Gastroesophageal sphincter (tissue), 4 donors: Measurements from ENCODE around the gene PTGDS. TPM values are rescaled to one million over a fixed set of nuclear protein-coding genes. Genes with fewer than 3 reads are reported as not detected.

ENCODE experiments used
- ATAC-seq: fragments of 150-250 bp; one replicate; pipeline ENCODE4 v1.9.1; 2016; ENCODE audit warnings: mild to moderate bottlenecking, moderate library complexity
- H3K27ac ChIP-seq, 4 donors: fragments of 200-600 bp; sonication (generic) in 3 of 4; 1 replicate in 3 of 4; 2 replicates in 1 of 4; pipeline ENCODE4 v1.5.1; 2016 to 2019
- H3K27me3 ChIP-seq: fragments of 200-600 bp; sonication (generic); one replicate; pipeline ENCODE4 v1.5.1; 2019
- H3K36me3 ChIP-seq, 2 donors: fragments of 200-600 bp; sonication (generic); one replicate each; pipeline ENCODE4 v1.5.1; 2019; ENCODE audit warnings: control low read depth in 1 of 2
- H3K4me1 ChIP-seq, 3 donors: fragments of 200-600 bp; sonication (generic); 1 replicate in 2 of 3; 2 replicates in 1 of 3; pipeline ENCODE4 v1.5.1; 2016 to 2019; ENCODE audit warnings: control low read depth in 2 of 3
- H3K4me3 ChIP-seq, 2 donors: fragments of 200-600 bp; sonication (generic); one replicate each; pipeline ENCODE4 v1.5.1; 2019; ENCODE audit warnings: mild to moderate bottlenecking in 1 of 2, moderate library complexity in 1 of 2
- H3K9me3 ChIP-seq, 3 donors: fragments of 200-600 bp; sonication (generic); one replicate each; pipeline ENCODE4 v1.5.1; 2017 to 2019; ENCODE audit warnings: control low read depth in 2 of 3
- EP300 ChIP-seq: sonication (generic); formaldehyde crosslinking; IDR thresholded peaks from one replicate; pipeline ENCODE4 v1.6.1; 2017; ENCODE audit warnings: antibody characterized with exemption, mild to moderate bottlenecking
- POLR2A ChIP-seq, 2 donors: fragments of 450-650 bp; IDR thresholded peaks; one replicate each; pipeline ENCODE4 v1.6.1; 2017; ENCODE audit warnings: antibody characterized with exemption in 2 of 2, mild to moderate bottlenecking in 2 of 2, moderate library complexity in 1 of 2
- POLR2AphosphoS5 ChIP-seq: sonication (generic); formaldehyde crosslinking; IDR thresholded peaks from one replicate; pipeline ENCODE4 v1.6.1; 2017; ENCODE audit warnings: antibody characterized with exemption
- WGBS, 2 donors: methylation state at CpG; one replicate each; pipeline ENCODE4 v1.1.5; 2018; ENCODE audit warnings: low coverage in 1 of 2; 5-methylcytosine and 5-hydroxymethylcytosine counted together
- total RNA-seq, 4 donors: library from RNA; depleted of rRNA; stranded (reverse); fragments of >200 nt; gene quantifications; one replicate each; pipeline ENCODE4 v1.1.0, GENCODE V29; 2016
- TF ChIP-seq, protein P1 (sequence below), 4 experiments: fragments of 200-600 bp in 2 of 4; fragments of 450-650 bp in 2 of 4; sonication (generic) in 1 of 4; IDR thresholded peaks; one replicate each; pipeline ENCODE4 v1.5.1; 2017 to 2019; ENCODE audit warnings: antibody characterized with exemption in 4 of 4, mild to moderate bottlenecking in 2 of 4, moderate library complexity in 2 of 4

PTGDS gene
- total RNA-seq, 4 donors from 2014 or later, result 7.4 to 132 (median 29.7) TPM

DNA sequence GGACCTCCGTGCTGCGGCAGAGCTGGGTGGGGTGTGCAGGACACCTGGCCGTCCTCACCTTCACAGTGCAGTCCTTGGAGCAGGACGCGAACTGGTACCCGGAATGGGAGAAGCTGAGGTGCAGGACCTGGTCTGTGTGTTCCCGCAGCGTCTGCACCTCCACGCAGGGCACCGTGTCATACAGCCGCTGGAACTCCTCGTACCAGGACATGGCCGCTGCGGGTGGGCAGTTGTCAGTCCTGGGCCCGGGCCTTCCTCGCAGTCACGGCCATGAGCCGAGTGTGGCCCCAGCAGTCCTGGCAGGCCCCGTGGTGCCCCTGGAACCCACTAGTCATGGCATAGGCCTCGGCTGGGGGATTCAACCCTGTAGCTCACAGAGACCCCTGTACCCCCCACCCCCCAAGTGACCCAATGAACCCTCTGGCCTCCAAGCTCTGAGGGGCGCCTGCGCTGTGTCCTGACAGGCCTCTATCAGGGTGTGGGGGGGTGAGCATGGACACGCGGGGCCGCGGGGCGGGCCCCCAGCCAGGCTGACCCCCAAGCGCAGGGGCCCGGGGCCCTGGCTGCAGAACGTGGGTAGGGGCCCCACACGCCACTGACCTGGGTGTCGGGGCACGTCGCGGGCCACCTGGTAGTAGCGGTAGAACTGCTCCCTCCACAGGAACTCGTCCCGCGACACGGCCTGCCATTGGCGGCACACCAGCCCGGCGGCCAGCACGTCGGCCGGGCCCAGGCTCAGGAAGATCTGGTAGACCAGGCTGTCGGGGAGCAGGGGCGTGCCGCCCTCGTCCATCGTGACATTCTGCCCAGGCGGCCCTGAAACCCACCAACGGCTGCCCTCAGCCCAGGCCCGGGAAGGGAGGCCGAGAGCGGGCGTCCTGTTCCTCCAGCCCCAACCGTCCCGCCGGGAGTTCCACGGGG, 33.8 kb upstream of the PTGDS start:
- TF ChIP-seq POLR2A (IDR thresholded peaks at IDR 0.05) (no peak), POLR2AphosphoS5 (no peak), EP300 (no peak)
- TF ChIP-seq, protein P1, sequence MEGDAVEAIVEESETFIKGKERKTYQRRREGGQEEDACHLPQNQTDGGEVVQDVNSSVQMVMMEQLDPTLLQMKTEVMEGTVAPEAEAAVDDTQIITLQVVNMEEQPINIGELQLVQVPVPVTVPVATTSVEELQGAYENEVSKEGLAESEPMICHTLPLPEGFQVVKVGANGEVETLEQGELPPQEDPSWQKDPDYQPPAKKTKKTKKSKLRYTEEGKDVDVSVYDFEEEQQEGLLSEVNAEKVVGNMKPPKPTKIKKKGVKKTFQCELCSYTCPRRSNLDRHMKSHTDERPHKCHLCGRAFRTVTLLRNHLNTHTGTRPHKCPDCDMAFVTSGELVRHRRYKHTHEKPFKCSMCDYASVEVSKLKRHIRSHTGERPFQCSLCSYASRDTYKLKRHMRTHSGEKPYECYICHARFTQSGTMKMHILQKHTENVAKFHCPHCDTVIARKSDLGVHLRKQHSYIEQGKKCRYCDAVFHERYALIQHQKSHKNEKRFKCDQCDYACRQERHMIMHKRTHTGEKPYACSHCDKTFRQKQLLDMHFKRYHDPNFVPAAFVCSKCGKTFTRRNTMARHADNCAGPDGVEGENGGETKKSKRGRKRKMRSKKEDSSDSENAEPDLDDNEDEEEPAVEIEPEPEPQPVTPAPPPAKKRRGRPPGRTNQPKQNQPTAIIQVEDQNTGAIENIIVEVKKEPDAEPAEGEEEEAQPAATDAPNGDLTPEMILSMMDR (IDR thresholded peaks at IDR 0.05), result no peak
- Histone ChIP-seq H3K9me3 (no peaks in the 10 kb centered on the region), H3K36me3 (peaks cover 0 to 45% of the 10 kb centered on the region in 2 donors), H3K4me3 (peak overlapping the region; percentile 61 to 96), H3K27me3 (no peaks in the 10 kb centered on the region), H3K4me1 (peaks cover 0 to 39% (median 16%) of the 10 kb centered on the region in 3 donors), H3K27ac (peak overlapping the region in 3 of 4 donors; percentile 94 to 96 (median 94))
- no CpG with 5 or more reads among the region's 61 CpGs for whole genome bisulfite sequencing, 2 donors
- ATAC-seq, result no peak

- ATAC-seq, result peak; percentile 70
- TF ChIP-seq POLR2A (IDR thresholded peaks at IDR 0.05) (no peak), EP300 (no peak), POLR2AphosphoS5 (no peak)
- TF ChIP-seq, protein P1 (IDR thresholded peaks at IDR 0.05), result no peak
- no CpG with 5 or more reads among the region's 45 CpGs for WGBS, 2 donors
Observed at GRCh38 chr9:136944212-136944518, 33.1 kb upstream of the PTGDS start.

DNA sequence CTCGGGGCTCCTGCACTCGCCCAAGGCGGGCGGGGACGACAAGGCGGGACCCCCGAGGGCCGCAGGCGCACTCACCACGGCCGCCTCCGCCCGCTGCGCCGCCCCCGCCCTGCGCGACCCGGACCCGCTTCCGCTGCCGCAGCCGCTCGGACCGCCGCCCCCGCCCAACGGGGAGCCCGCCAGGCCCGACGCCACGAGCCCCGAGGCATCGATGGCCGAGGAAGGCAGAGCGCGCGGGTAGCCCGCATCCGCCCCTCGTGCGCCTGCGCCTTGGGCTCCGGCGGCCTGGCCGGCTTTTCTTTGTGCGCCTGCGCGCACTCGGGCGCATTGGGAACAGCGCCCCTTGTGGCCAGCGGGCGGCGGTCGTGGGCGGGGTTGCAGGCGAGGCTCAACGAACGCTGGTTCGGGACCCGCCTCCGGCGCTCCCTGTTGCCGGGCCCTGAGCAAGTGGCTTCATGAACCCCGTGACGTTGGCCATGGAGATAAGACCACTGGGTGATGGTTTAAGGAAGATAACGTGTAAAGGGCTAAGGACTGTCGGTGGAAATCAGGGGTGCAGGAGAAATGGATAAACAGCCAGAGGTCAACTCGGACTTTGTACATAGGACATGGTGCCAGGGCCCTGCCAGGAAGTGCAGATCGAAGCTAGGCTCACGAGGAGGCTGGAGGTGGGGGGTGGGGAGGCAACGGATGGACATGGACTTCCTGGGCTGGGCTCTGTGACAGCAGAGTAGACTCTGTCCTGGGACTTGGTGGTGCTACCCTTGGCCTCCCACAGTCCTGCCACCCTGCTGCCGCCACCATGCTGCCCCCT, 32.6 kb upstream of the PTGDS start, which contains the start of the genes C8G and FBXW5:
TSS of gene C8G (plus strand) at position 725 of the 814 bp plus-strand sequence. CDS start at position 803, 78 bp downstream.
TSS of gene FBXW5 (minus strand) at position 220 of the 814 bp plus-strand sequence. CDS start 655 bp downstream, outside the sequence.
- peaks cover 0 to 51% (median 21%) of the 10 kb centered on the region in 3 donors for H3K4me1 ChIP-seq
- 0% methylated on average over 3 of the region's 74 CpGs; no CpG with 5 or more reads in 1 of the 2 donors for WGBS, 2 donors
- peak; percentile 71 to 90 for TF ChIP-seq POLR2A (IDR thresholded peaks at IDR 0.05)
- TF ChIP-seq EP300, result no peak
- peak; percentile 14 for TF ChIP-seq POLR2AphosphoS5
- TF ChIP-seq, protein P1 (IDR thresholded peaks at IDR 0.05), result peak in 3 of 4 experiments; percentile 98 to 99 (median 98)
- H3K4me3 ChIP-seq, result peak within 1 kb of the TSS; percentile 61 to 96
- ATAC-seq, result peak; percentile 95
- peak within 1 kb of the TSS; percentile 48 to 96 (median 94) for H3K27ac ChIP-seq
- H3K9me3 ChIP-seq, result no peaks in the 10 kb centered on the region
- no peaks in the 10 kb centered on the region for H3K27me3 ChIP-seq
- H3K36me3 ChIP-seq, result peaks cover 0 to 36% of the 10 kb centered on the region in 2 donors

More at GRCh38 chr9:136944212-136944518, 33.1 kb upstream of the PTGDS start:
- Histone ChIP-seq H3K9me3 (no peaks in the 10 kb centered on the region), H3K27ac (peak overlapping the region; percentile 48 to 96 (median 94)), H3K27me3 (no peaks in the 10 kb centered on the region), H3K36me3 (peaks cover 0 to 42% of the 10 kb centered on the region in 2 donors), H3K4me3 (peak overlapping the region; percentile 61 to 96), H3K4me1 (peaks cover 0 to 45% (median 18%) of the 10 kb centered on the region in 3 donors)

GRCh38 chr9:136945333-136946227, 31.7 kb upstream of the PTGDS start:
- Histone ChIP-seq H3K4me1 (peaks cover 0 to 57% (median 24%) of the 10 kb centered on the region in 3 donors), H3K27me3 (no peaks in the 10 kb centered on the region), H3K9me3 (no peaks in the 10 kb centered on the region), H3K4me3 (no peak overlapping the region), H3K36me3 (peaks cover 0 to 27% of the 10 kb centered on the region in 2 donors), H3K27ac (no peak overlapping the region)
- no peak for ATAC-seq
- 80% methylated on average over 2 of the region's 30 CpGs; no CpG with 5 or more reads in 1 of the 2 donors for WGBS, 2 donors
- no peak for TF ChIP-seq POLR2A (IDR thresholded peaks at IDR 0.05)
- TF ChIP-seq POLR2AphosphoS5, result no peak
- no peak for TF ChIP-seq EP300
- TF ChIP-seq, protein P1 (IDR thresholded peaks at IDR 0.05), result no peak
